Mesenteric fat pad (tissue), 1 donor: ENCODE data around the gene STAMBP. TPM values are rescaled to one million over a fixed set of nuclear protein-coding genes. Genes with fewer than 3 reads are reported as not detected.

Experiments
- total RNA-seq: library from RNA; stranded (reverse); fragmentation: NEBNext Ultra II Directional; extraction: Animal tissue kit (Norgen Biotek cat#: 25700); gene quantifications from one replicate; pipeline ENCODE4 v1.2.1, GENCODE V29; 2021
- donor health status: DM: yes; HTN: yes; CAD: no.

The STAMBP gene
- total RNA-seq, 1 donor from 2014 or later = 25.6 TPM

Other genes with a start within 250 kb of the STAMBP start
- not detected for gene NAT8, start 186.5 kb upstream of the STAMBP start, total RNA-seq
- gene TPRKB, start 91.6 kb upstream of the STAMBP start, total RNA-seq = 22.1 TPM
- gene DUSP11, start 48.9 kb upstream of the STAMBP start, total RNA-seq = 14.8 TPM
- not detected for gene C2orf78, start 44.8 kb upstream of the STAMBP start, total RNA-seq
- 13.2 TPM for gene ACTG2, start 64.0 kb downstream of the STAMBP start, total RNA-seq
- 44.2 TPM for gene DGUOK, start 97.9 kb downstream of the STAMBP start, total RNA-seq
- gene TET3, start 155.9 kb downstream of the STAMBP start, total RNA-seq = 12.0 TPM